Calu3 (cell line): ENCODE measurements around the gene SEMA4C. TPM values are rescaled to one million over a fixed set of nuclear protein-coding genes. Genes with fewer than 3 reads are reported as not detected.

ENCODE experiments used
- BruUV-seq: library from RNA; stranded (reverse); fragments of 400-500 nt; replicated peaks from 2 replicates; lab custom pipeline; 2021; lab: Mats Ljungman, UMichigan
- CTCF ChIA-PET: fragments of 300-600 bp; sonication (Branson Sonifier 250); formaldehyde crosslinking; loops from one replicate; lab custom pipeline; 2022; ENCODE audit warnings: antibody characterized with exemption; lab: Charles Lee
- DNase-seq: peaks from one replicate; pipeline ENCODE4 v3.0.0; 2022
- H3K27ac Mint-ChIP-seq: one replicate; pipeline ENCODE4 v1.8.0; 2022; ENCODE audit warnings: mixed read lengths; ENCODE audit not compliant: unreplicated experiment
- H3K27me3 Mint-ChIP-seq: one replicate; pipeline ENCODE4 v1.8.0; 2022; ENCODE audit warnings: mixed read lengths; ENCODE audit not compliant: unreplicated experiment
- H3K36me3 Mint-ChIP-seq: one replicate; pipeline ENCODE4 v1.8.0; 2022; ENCODE audit warnings: mild to moderate bottlenecking, moderate library complexity, mixed read lengths; ENCODE audit not compliant: insufficient read depth, unreplicated experiment
- H3K4me1 Mint-ChIP-seq: one replicate; pipeline ENCODE4 v1.8.0; 2022; ENCODE audit warnings: mild to moderate bottlenecking, low read depth, mixed read lengths; ENCODE audit not compliant: unreplicated experiment
- H3K4me3 Mint-ChIP-seq: one replicate; pipeline ENCODE4 v1.8.0; 2022; ENCODE audit warnings: mild to moderate bottlenecking, low read depth, moderate library complexity, mixed read lengths; ENCODE audit not compliant: unreplicated experiment
- H3K9me3 Mint-ChIP-seq: one replicate; pipeline ENCODE4 v1.8.0; 2022; ENCODE audit warnings: low read depth, mixed read lengths; ENCODE audit not compliant: unreplicated experiment
- CTCF ChIP-seq: fragments of 200-600 bp; IDR thresholded peaks from one replicate; pipeline ENCODE4 v1.8.0; 2022; ENCODE audit warnings: antibody characterized with exemption; ENCODE audit not compliant: unreplicated experiment
- intact Hi-C: fragments of 100-400 bp; cut with micrococcal nuclease; formaldehyde crosslinking; loops from one replicate; pipeline ENCODE4 v1.10.0; 2022; ENCODE audit not compliant: unreplicated experiment
- total RNA-seq: library from RNA; stranded (reverse); gene quantifications from 2 replicates; pipeline ENCODE4 v1.2.3, GENCODE V29; 2022

Gene SEMA4C
- total RNA-seq, 1 experiment from 2014 or later, result 25.3 TPM

GRCh38 chr2:96916646-96917543, 47.0 kb upstream of the SEMA4C start:
- BruUV-seq, result no TSS peak
- intact Hi-C loops, result no loop called here
- TF ChIP-seq CTCF, result no peak
- peaks cover 4% of the 10 kb centered on the region for H3K9me3 Mint-ChIP-seq
- no peaks in the 10 kb centered on the region for H3K36me3 Mint-ChIP-seq
- CTCF ChIA-PET, result no interaction called here
- peaks cover 7% of the 10 kb centered on the region for H3K4me1 Mint-ChIP-seq
- DNase-seq, result no peak
- H3K4me3 Mint-ChIP-seq, result no peak overlapping the region
- H3K27ac Mint-ChIP-seq, result no peak overlapping the region
- peaks cover 79% of the 10 kb centered on the region for H3K27me3 Mint-ChIP-seq

- Mint-ChIP-seq H3K36me3 (no peaks in the 10 kb centered on the region), H3K27ac (no peak overlapping the region), H3K9me3 (peaks cover 4% of the 10 kb centered on the region), H3K27me3 (peaks cover 79% of the 10 kb centered on the region), H3K4me1 (peaks cover 7% of the 10 kb centered on the region), H3K4me3 (no peak overlapping the region)
- intact Hi-C loops, result no loop called here
- no TSS peak for BruUV-seq
- CTCF ChIA-PET, result no interaction called here
- no peak for TF ChIP-seq CTCF
- no peak for DNase-seq
These were observed 46.3 kb upstream of the SEMA4C start for GRCh38 chr2:96916156-96916630.

GRCh38 chr2:96914332-96914731, 44.5 kb upstream of the SEMA4C start:
- CTCF ChIA-PET, result interaction anchor here (0.7 kb wide), 1 partner anchor 15 kb away, joined by 3 read pairs; no protein-coding TSS in a partner anchor
- no peak for TF ChIP-seq CTCF
- no peaks in the 10 kb centered on the region for H3K9me3 Mint-ChIP-seq
- H3K36me3 Mint-ChIP-seq, result no peaks in the 10 kb centered on the region
- H3K4me3 Mint-ChIP-seq, result no peak overlapping the region
- no TSS peak for BruUV-seq
- H3K4me1 Mint-ChIP-seq, result no peaks in the 10 kb centered on the region
- intact Hi-C loops, result no loop called here
- H3K27me3 Mint-ChIP-seq, result peaks cover 79% of the 10 kb centered on the region
- no peak overlapping the region for H3K27ac Mint-ChIP-seq
- no peak for DNase-seq

GRCh38 chr2:96913398-96914202, 43.7 kb upstream of the SEMA4C start:
- intact Hi-C loops, result no loop called here
- CTCF ChIA-PET, result no interaction called here

More at GRCh38 chr2:96913398-96914202, 43.7 kb upstream of the SEMA4C start:
- H3K4me3 Mint-ChIP-seq, result no peak overlapping the region
- no TSS peak for BruUV-seq
- no peak for TF ChIP-seq CTCF
- no peak for DNase-seq
- no peaks in the 10 kb centered on the region for H3K36me3 Mint-ChIP-seq
- H3K4me1 Mint-ChIP-seq, result no peaks in the 10 kb centered on the region
- H3K27ac Mint-ChIP-seq, result no peak overlapping the region
- no peaks in the 10 kb centered on the region for H3K9me3 Mint-ChIP-seq
- H3K27me3 Mint-ChIP-seq, result peaks cover 75% of the 10 kb centered on the region
